OCI-LY7 (cell line): Measurements from ENCODE around the gene APLP2. TPM values are rescaled to one million over a fixed set of nuclear protein-coding genes. Genes with fewer than 3 reads are reported as not detected.
A peak's percentile ranks its signal among the peaks of the same experiment; 100 is the strongest.

Source experiments
- BruUV-seq: library from RNA; stranded (reverse); fragments of 400-500 nt; replicated peaks from 2 replicates; lab custom pipeline; 2021; lab: Mats Ljungman, UMichigan
- CTCF ChIA-PET: fragments of 300-600 bp; sonication (Branson Sonifier 250); formaldehyde crosslinking; loops from one replicate; lab custom pipeline; 2022; ENCODE audit warnings: antibody characterized with exemption; ENCODE audit not compliant: unreplicated experiment; lab: Charles Lee
- POLR2A ChIA-PET: fragments of 300-600 bp; sonication (Branson Sonifier 250); formaldehyde crosslinking; loops from one replicate; lab custom pipeline; 2022; ENCODE audit warnings: antibody characterized with exemption; lab: Charles Lee
- DNase-seq: peaks from one replicate; pipeline ENCODE4 v3.0.0-alpha.2; 2015; ENCODE audit warnings: low spot score
- H2AFZ ChIP-seq: fragments of 200-600 bp; sonication (generic), shearing (Covaris generic); 2 replicates; pipeline ENCODE4 v1.6.1; 2014; ENCODE audit warnings: mild to moderate bottlenecking, antibody characterized with exemption, low read length, moderate library complexity
- H3K27ac ChIP-seq: fragments of 200-600 bp; sonication (generic); 2 replicates; pipeline ENCODE4 v1.5.1; 2014; ENCODE audit warnings: mixed run types, low read depth, mild to moderate bottlenecking, moderate library complexity, low read length, inconsistent platforms; ENCODE audit not compliant: poor library complexity, severe bottlenecking
- H3K36me3 ChIP-seq: fragments of 200-600 bp; sonication (generic); 2 replicates; pipeline ENCODE4 v1.6.1; 2014; ENCODE audit warnings: mild to moderate bottlenecking, antibody characterized with exemption, low read length, moderate library complexity, mixed read lengths; ENCODE audit not compliant: insufficient read depth
- H3K4me1 ChIP-seq: fragments of 200-600 bp; sonication (generic); 2 replicates; pipeline ENCODE4 v1.5.1; 2014; ENCODE audit warnings: mild to moderate bottlenecking, low read length; ENCODE audit not compliant: insufficient read depth, poor library complexity, severe bottlenecking
- H3K4me2 ChIP-seq: fragments of 200-600 bp; sonication (generic); 2 replicates; pipeline ENCODE4 v1.6.1; 2014; ENCODE audit warnings: mild to moderate bottlenecking, low read length
- H3K4me3 ChIP-seq: fragments of 200-600 bp; sonication (generic); 2 replicates; pipeline ENCODE4 v1.5.1; 2014; ENCODE audit warnings: mild to moderate bottlenecking, low read depth, low read length; ENCODE audit not compliant: poor library complexity, severe bottlenecking
- H3K79me2 ChIP-seq: fragments of 200-600 bp; sonication (generic); 2 replicates; pipeline ENCODE4 v1.6.1; 2016; ENCODE audit warnings: low read depth, mild to moderate bottlenecking, low read length, moderate library complexity, mixed read lengths; ENCODE audit not compliant: insufficient read depth
- H3K9me2 ChIP-seq: fragments of 200-600 bp; sonication (generic); 2 replicates; pipeline ENCODE4 v1.6.1; 2016; ENCODE audit warnings: mild to moderate bottlenecking, low read length, mixed read lengths; ENCODE audit not compliant: insufficient read depth
- H3K9me3 ChIP-seq: fragments of 200-600 bp; sonication (generic); 2 replicates; pipeline ENCODE4 v1.6.1; 2014; ENCODE audit warnings: mild to moderate bottlenecking, mixed run types, low read length, mixed read lengths
- H4K20me1 ChIP-seq: fragments of 200-600 bp; sonication (generic); 2 replicates; pipeline ENCODE4 v1.6.1; 2014; ENCODE audit warnings: mild to moderate bottlenecking, antibody characterized with exemption, low read length, moderate library complexity, mixed read lengths; ENCODE audit not compliant: insufficient read depth
- EZH2phosphoT487 ChIP-seq: fragments of 200-600 bp; sonication (generic); IDR thresholded peaks from 2 replicates; pipeline ENCODE4 v1.6.1; 2018; ENCODE audit warnings: low read depth, borderline replicate concordance, mild to moderate bottlenecking, mixed run types, antibody characterized with exemption, low read length, moderate library complexity, mixed read lengths
- intact Hi-C: fragments of 100-400 bp; cut with micrococcal nuclease; formaldehyde crosslinking; loops from one replicate; pipeline ENCODE4 v1.10.0; 2022; ENCODE audit not compliant: unreplicated experiment
- total RNA-seq, 2 experiments: library from RNA; depleted of rRNA in 1 of 2; stranded (reverse); fragments of >200 nt in 1 of 2; shearing (Covaris generic) in 1 of 2; gene quantifications; 2 replicates each; pipeline ENCODE4 v1.2.3, GENCODE V29; 2014 to 2022
- TF ChIP-seq, protein P1 (sequence below): fragments of 200-600 bp; sonication (generic); conservative IDR thresholded peaks from 2 replicates; pipeline ENCODE4 v1.5.1; 2014; ENCODE audit warnings: mild to moderate bottlenecking, antibody characterized with exemption, low read length, moderate library complexity, mixed read lengths

APLP2 gene
- total RNA-seq, 2 experiments from 2014 or later = 147 to 284 TPM

DNA sequence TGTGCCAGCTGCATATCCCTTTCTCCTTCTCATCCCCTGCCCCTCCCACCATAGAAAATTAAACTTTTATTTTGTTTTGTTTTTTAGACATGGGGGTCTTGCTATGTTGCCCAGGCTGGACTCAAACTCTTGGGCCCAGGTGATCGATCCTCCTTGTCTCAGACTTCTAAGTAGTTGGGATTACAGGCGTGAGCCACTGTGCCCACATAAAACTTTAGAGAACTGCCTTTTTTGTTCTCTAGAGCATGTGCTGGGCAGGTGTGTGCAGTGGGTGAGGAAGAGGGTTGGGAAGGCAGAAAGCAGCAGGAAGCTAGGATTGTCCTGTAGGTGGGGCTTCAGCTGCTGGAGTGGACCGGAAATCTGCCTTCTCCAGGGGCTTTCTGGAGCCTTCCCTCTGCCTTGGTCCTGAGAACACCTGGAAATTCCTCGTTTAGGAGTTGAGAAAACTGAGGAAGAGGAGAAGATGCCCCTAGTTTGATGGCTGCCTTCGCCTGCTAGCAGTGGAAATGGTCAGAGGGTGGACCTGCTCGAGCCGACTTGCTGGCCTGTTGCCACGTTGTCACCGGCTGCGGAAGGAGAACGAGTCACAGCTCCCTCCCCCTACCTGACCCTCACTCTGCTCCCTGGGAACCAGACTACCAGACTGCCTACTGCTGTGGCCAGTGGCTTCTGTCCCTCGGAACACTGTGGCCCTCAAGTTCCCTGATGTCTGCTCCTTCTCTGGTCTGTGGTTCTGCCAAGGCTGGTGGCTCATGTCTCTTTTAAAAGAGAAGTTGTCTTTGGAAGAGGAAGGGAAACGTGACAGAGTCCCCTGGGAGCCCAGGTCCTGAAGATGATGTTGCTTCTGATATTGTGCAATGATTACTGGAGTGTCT, 93.9 kb downstream of the APLP2 start:
- Histone ChIP-seq H3K4me3 (peak overlapping the region; percentile 74), H3K36me3 (peaks cover 55% of the 10 kb centered on the region; the same call in 1 of the 2 replicates), H2AFZ (no peak overlapping the region), H3K9me3 (no peaks in the 10 kb centered on the region), H3K4me2 (peak overlapping the region; percentile 95), H3K4me1 (peaks cover 81% of the 10 kb centered on the region), H3K79me2 (peaks cover 88% of the 10 kb centered on the region), H4K20me1 (no peaks in the 10 kb centered on the region), H3K9me2 (no peaks in the 10 kb centered on the region), H3K27ac (peak overlapping the region; percentile 93)
- TF ChIP-seq, protein P1, sequence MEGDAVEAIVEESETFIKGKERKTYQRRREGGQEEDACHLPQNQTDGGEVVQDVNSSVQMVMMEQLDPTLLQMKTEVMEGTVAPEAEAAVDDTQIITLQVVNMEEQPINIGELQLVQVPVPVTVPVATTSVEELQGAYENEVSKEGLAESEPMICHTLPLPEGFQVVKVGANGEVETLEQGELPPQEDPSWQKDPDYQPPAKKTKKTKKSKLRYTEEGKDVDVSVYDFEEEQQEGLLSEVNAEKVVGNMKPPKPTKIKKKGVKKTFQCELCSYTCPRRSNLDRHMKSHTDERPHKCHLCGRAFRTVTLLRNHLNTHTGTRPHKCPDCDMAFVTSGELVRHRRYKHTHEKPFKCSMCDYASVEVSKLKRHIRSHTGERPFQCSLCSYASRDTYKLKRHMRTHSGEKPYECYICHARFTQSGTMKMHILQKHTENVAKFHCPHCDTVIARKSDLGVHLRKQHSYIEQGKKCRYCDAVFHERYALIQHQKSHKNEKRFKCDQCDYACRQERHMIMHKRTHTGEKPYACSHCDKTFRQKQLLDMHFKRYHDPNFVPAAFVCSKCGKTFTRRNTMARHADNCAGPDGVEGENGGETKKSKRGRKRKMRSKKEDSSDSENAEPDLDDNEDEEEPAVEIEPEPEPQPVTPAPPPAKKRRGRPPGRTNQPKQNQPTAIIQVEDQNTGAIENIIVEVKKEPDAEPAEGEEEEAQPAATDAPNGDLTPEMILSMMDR = peak; percentile 36
- TF ChIP-seq EZH2phosphoT487 = no peak
- ChIA-PET CTCF (no interaction called here), POLR2A (interaction anchor here (1.1 to 6.2 kb wide), 6 partner anchors 8 to 160 kb away, joined by 5 to 67 read pairs (median 9); no protein-coding TSS in a partner anchor)
- peak; percentile 70 for DNase-seq
- intact Hi-C loops = loop anchor here (5.0 kb wide), 2 partner anchors 1541 to 1691 kb away; no protein-coding TSS in a partner anchor
- no TSS peak for BruUV-seq

DNA sequence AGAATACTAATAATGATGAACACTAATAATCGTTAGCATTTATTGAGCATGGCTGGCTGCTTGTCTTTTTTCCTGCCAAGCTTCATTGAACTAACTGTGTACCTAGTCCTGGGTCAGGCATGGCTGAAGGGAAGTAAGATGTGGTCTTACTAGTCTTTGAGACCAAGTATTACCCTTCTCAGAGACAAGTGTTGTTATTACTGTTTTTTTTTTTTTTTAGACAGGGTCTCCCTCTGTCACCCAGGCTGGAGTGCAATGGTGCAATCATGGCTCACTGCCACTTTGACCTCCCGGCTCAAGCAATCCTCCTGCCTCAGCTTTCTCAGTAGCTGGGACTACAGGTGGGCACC, 94.5 kb downstream of the APLP2 start:
- Histone ChIP-seq H3K27ac (peak overlapping the region; percentile 93), H3K79me2 (peaks cover 94% of the 10 kb centered on the region), H3K4me2 (peak overlapping the region; percentile 95), H3K9me3 (no peaks in the 10 kb centered on the region), H3K4me3 (peak overlapping the region; percentile 74), H4K20me1 (no peaks in the 10 kb centered on the region), H3K4me1 (peaks cover 81% of the 10 kb centered on the region), H3K36me3 (peaks cover 58% of the 10 kb centered on the region; the same call in 1 of the 2 replicates), H2AFZ (no peak overlapping the region), H3K9me2 (no peaks in the 10 kb centered on the region)
- no peak for DNase-seq
- no peak for TF ChIP-seq EZH2phosphoT487
- TF ChIP-seq, protein P1 = no peak
- POLR2A ChIA-PET = interaction anchor here (0.7 to 6.2 kb wide), 5 partner anchors 9 to 15 kb away, joined by 3 to 67 read pairs (median 5); no protein-coding TSS in a partner anchor
- CTCF ChIA-PET = interaction anchor here (0.7 to 1.2 kb wide), 2 partner anchors 13 to 299 kb away, joined by 3 read pairs; no protein-coding TSS in a partner anchor
- intact Hi-C loops = loop anchor here (5.0 kb wide), 2 partner anchors 1542 to 1692 kb away; no protein-coding TSS in a partner anchor
- no TSS peak for BruUV-seq
